NCI-H1694 (cell line): ENCODE measurements around the gene ADAMTS5.

Experiments
- DNase-seq: peaks from one replicate; lab custom pipeline; 2025; lab: John Stamatoyannopoulos, UW

ADAMTS5 gene

GRCh38 chr21:26948194-26948593 lies 18.7 kb downstream of the ADAMTS5 start:
- no peak for DNase-seq

- no peak for DNase-seq
Measured at GRCh38 chr21:26946744-26947446, 20.0 kb downstream of the ADAMTS5 start.

GRCh38 chr21:26945916-26946675 lies 20.8 kb downstream of the ADAMTS5 start:
- DNase-seq: no peak

GRCh38 chr21:26943921-26944320 lies 23.0 kb downstream of the ADAMTS5 start:
- no peak for DNase-seq

DNA sequence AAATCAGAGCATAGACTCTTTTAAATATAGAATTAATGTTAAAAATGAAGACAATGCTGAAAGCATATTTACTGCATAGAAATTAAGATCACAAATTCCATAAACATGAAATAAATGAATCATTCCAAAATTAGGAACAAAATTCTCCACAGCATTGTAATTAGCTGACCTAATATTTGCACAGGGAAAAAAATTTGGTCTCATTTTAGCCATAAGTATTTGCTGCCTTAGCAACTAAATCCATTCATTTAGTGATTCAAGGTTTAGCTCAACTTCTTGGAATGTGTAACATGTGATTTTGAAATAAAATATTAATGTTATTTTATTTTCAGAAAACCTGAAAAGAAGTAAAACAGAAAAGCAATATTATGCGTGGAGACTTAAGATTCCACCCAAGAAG lies 25.5 kb downstream of the ADAMTS5 start:
- DNase-seq: no peak

DNA sequence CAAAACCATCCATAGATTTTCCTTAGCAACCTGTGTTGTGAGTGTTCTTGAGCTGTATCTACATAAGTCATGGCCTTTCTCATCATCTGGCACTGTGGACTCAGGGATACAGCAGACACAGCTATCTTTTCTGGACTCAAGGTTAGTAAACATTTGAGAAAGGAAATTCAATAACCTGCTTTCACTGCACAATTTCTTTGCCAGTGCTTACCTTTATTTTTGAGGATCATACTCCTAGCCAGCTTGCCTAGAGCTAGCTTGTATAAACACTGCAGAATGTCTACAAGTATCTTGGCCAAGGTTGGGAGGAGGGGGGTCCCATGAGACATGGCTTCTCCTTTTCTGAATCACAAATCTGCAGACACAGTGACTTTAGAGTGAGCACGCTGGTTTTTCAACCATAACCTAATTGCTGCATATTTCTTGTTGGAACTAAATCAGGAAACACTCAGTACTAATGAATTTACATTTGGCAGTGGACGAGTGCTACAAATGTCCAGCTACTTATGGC lies 27.2 kb downstream of the ADAMTS5 start:
- DNase-seq: no peak

DNA sequence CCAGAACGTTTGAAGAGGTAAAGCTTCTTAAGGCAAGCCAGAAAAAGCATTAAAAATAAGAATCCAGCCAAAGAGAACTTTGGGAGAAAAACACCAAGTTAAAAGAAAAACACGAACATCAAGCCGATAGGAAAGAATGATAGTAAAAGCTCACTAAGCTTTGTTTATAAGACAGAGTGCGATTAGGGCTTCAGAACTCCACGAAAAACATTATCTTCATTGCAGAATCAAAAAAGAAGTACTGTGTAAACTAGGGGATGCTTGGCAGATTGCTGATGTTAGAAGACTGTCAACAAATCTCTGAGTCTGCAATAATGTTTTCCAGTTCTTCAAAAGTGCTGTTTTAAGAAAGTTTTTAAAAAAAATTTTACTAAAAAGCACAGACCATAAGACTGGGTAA lies 30.2 kb downstream of the ADAMTS5 start:
- DNase-seq: no peak

GRCh38 chr21:26935977-26936376 lies 30.9 kb downstream of the ADAMTS5 start:
- DNase-seq: peak; percentile 88

DNA sequence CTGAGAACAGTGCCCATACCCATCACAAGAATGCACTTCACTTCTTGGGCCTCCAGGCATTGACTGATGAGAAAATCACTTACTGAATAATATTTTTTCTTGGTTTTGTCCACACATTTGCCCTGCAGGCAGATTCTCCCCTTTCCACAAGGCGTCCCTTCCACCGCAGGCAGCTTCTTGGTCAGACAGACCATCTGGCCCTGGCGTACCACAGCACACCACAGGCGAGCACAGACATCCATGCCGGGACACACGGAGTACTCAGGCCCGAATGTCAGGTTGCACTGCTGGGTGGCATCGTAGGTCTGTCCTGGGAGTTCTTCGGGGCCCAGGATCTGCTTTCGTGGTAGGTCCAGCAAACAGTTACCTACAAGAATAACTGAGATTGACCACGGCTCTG lies 32.5 kb downstream of the ADAMTS5 start:
- no peak for DNase-seq

- DNase-seq: no peak
Measured at GRCh38 chr21:26933448-26933847, 33.4 kb downstream of the ADAMTS5 start.

DNA sequence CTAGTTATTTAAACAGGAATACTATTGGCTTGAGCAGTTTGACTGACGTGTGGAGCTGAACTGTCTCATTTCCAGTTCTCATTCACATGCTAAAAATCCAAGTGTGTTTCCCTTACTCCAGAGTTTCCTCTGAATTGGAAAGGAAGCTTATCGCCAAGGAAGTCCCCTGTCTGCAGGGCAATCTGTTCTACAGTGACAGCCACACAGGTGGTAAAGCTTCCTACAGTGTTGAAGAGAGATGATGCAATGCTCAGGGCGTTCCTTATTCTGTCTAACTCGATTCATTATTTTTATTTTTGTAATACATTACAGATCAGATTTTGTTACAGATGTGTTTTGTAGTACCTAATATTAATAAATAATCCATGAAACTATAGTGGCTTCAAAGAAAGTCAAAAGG lies 41.3 kb downstream of the ADAMTS5 start:
- DNase-seq: no peak

- DNase-seq: no peak
Measured at GRCh38 chr21:26925122-26925521, 41.8 kb downstream of the ADAMTS5 start.

DNA sequence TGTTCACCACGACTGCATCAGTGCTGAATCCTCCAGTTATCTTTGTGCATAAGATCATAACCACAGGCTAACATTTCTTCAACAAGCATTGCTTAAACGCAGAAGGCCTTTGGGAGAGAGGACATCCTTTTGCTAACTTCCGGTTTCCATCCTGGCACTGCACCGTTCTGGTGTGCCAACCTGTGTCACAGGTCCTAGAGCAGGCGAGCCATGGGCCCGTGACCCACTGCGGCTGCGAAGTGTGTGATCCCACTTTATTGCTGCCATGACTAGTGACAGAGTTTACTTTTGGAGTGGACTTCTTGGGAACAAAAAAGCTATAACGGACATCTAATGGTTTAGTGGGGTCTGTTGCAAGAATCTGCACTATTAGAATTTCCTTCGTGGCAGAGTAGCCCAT lies 42.9 kb downstream of the ADAMTS5 start:
- DNase-seq: no peak

- DNase-seq: no peak
Measured at GRCh38 chr21:26920055-26920454, 46.8 kb downstream of the ADAMTS5 start.

GRCh38 chr21:26918323-26919079 lies 48.4 kb downstream of the ADAMTS5 start:
- DNase-seq: no peak

GRCh38 chr21:26916799-26917198 lies 50.1 kb downstream of the ADAMTS5 start:
- no peak for DNase-seq

DNA sequence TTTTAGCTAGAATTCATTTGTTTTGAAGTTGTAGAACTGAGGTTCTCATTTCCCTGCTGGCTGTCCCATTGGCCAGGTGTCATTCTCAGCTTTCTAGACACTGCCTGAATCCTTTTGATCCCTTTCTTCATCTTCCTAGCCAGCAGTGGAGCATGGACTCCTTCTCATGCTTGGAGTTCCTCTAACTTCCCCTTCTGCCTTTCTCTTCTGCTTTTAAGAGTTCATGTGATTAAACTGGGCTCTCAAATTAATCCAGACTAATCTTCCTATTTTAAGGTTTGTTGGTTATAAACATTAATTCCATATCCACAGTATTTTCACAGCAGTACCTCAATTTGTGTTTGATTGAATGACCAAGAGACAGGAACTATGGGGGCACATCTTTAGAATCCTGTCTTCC lies 52.3 kb downstream of the ADAMTS5 start:
- DNase-seq: no peak

GRCh38 chr21:26912466-26912865 lies 54.4 kb downstream of the ADAMTS5 start:
- no peak for DNase-seq

- no peak for DNase-seq
Measured at GRCh38 chr21:26909972-26910371, 56.9 kb downstream of the ADAMTS5 start.

- DNase-seq: no peak
Measured at GRCh38 chr21:26900980-26901379, 65.9 kb downstream of the ADAMTS5 start.

DNA sequence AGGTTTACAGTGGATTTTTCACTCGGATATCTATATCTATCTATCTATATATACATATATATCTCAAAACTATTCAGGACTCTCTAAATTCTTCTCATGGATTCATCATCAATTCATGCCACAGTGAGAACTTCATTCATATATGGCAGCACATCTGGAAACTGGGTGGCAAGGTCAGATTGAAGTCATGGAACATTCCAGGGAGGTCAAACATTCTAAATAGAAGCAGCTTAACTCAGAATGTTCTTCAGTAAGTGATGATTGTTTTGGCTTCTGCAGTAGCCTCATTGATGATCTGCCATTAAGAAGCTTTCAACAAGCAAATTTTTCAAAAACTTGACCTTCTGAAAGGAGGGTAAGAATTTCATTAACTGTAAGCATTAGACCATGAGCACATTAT lies 74.7 kb downstream of the ADAMTS5 start:
- no peak for DNase-seq

DNA sequence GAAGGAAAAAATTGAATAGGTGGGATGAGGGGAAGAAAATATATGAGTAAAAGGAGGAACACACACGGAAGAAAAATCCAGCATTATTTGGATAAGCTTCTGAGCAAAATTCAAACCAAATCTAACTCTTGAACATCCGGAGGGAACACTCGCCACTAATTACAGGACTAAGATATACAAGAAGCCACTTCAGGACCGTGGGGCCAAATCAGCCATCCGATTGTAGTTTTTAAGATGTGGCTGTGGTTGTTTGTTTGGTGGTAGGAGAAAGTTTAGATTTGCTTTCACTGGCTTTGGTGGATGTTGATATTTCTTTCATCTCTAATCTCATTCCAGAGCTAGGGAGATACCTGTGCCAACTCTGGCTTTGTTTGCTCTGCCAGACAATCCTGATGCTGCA lies 78.0 kb downstream of the ADAMTS5 start:
- DNase-seq: no peak

- no peak for DNase-seq
Measured at GRCh38 chr21:26888256-26888655, 78.6 kb downstream of the ADAMTS5 start.
